ENCODE results near the gene BARHL1. TPM values are rescaled to one million over a fixed set of nuclear protein-coding genes. Genes with fewer than 3 reads are reported as not detected.

The BARHL1 gene
- total RNA-seq, 2 experiments from 2014 or later: not detected

- H3K9me2 ChIP-seq (ENCODE audit: insufficient read depth, low read length): no peaks in the 10 kb centered on the region
- H3K4me1 ChIP-seq (ENCODE audit: insufficient read depth, low read length, poor library complexity, severe bottlenecking): no peaks in the 10 kb centered on the region
- H4K20me1 ChIP-seq (ENCODE audit: insufficient read depth, low read length): no peaks in the 10 kb centered on the region
- no TSS peak for BruUV-seq (replicated peaks)
- H3K79me2 ChIP-seq (ENCODE audit: insufficient read depth, low read depth, low read length): no peaks in the 10 kb centered on the region
- no peak overlapping the region for H3K27ac ChIP-seq (ENCODE audit: low read depth, low read length, poor library complexity, severe bottlenecking)
- DNase-seq (ENCODE audit: low spot score): no peak
- TF ChIP-seq EZH2phosphoT487 (IDR thresholded peaks at IDR 0.05; ENCODE audit: borderline replicate concordance, low read depth, low read length): no peak
- TF ChIP-seq, protein P1, sequence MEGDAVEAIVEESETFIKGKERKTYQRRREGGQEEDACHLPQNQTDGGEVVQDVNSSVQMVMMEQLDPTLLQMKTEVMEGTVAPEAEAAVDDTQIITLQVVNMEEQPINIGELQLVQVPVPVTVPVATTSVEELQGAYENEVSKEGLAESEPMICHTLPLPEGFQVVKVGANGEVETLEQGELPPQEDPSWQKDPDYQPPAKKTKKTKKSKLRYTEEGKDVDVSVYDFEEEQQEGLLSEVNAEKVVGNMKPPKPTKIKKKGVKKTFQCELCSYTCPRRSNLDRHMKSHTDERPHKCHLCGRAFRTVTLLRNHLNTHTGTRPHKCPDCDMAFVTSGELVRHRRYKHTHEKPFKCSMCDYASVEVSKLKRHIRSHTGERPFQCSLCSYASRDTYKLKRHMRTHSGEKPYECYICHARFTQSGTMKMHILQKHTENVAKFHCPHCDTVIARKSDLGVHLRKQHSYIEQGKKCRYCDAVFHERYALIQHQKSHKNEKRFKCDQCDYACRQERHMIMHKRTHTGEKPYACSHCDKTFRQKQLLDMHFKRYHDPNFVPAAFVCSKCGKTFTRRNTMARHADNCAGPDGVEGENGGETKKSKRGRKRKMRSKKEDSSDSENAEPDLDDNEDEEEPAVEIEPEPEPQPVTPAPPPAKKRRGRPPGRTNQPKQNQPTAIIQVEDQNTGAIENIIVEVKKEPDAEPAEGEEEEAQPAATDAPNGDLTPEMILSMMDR (conservative IDR thresholded peaks at IDR 0.05; ENCODE audit: low read length): no peak
- intact Hi-C loops (cut with micrococcal nuclease; ENCODE audit: unreplicated experiment): no loop called here
- ChIA-PET CTCF (ENCODE audit: unreplicated experiment) (no interaction called here), POLR2A (no interaction called here)
- no peak overlapping the region for H3K4me2 ChIP-seq (ENCODE audit: low read length)
- H3K9me3 ChIP-seq (ENCODE audit: low read length): no peaks in the 10 kb centered on the region
- peaks cover 79% of the 10 kb centered on the region for H3K36me3 ChIP-seq (ENCODE audit: insufficient read depth, low read length)
- H3K4me3 ChIP-seq (ENCODE audit: low read depth, low read length, poor library complexity, severe bottlenecking): no peak overlapping the region
- H2AFZ ChIP-seq (ENCODE audit: low read length): no peak overlapping the region
These were observed 48.4 kb downstream of the BARHL1 start for GRCh38 chr9:132630811-132631210.

DNA sequence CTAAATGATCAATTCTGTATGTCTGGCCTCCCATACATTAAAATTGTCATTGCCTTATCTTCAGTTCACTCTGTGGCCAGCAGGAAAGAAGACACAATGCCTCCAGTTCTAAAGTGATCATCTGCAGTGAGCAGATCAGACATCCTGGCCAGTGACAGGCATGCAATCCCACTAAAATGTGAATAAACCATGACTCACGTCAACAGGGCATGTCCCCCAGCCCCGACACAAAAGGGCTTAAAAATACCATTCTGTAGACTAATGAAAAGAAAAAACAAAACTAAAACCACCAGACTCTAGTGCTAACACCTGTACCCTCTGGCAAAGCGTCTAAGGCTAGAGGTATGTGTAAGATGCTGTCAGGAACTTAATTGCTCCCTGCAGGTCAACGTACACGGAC is 48.9 kb downstream of the BARHL1 start:
- ChIA-PET POLR2A (no interaction called here), CTCF (ENCODE audit: unreplicated experiment) (no interaction called here)
- no peak overlapping the region for H2AFZ ChIP-seq (ENCODE audit: low read length)
- no peaks in the 10 kb centered on the region for H3K4me1 ChIP-seq (ENCODE audit: insufficient read depth, low read length, poor library complexity, severe bottlenecking)
- no peak for TF ChIP-seq EZH2phosphoT487 (IDR thresholded peaks at IDR 0.05; ENCODE audit: borderline replicate concordance, low read depth, low read length)
- TF ChIP-seq, protein P1 (conservative IDR thresholded peaks at IDR 0.05; ENCODE audit: low read length): no peak
- no peaks in the 10 kb centered on the region for H3K79me2 ChIP-seq (ENCODE audit: insufficient read depth, low read depth, low read length)
- H3K4me2 ChIP-seq (ENCODE audit: low read length): no peak overlapping the region
- intact Hi-C loops (cut with micrococcal nuclease; ENCODE audit: unreplicated experiment): no loop called here
- BruUV-seq (replicated peaks): no TSS peak
- H3K9me2 ChIP-seq (ENCODE audit: insufficient read depth, low read length): no peaks in the 10 kb centered on the region
- no peak for DNase-seq (ENCODE audit: low spot score)
- no peak overlapping the region for H3K4me3 ChIP-seq (ENCODE audit: low read depth, low read length, poor library complexity, severe bottlenecking)
- no peaks in the 10 kb centered on the region for H3K9me3 ChIP-seq (ENCODE audit: low read length)
- peaks cover 80% of the 10 kb centered on the region for H3K36me3 ChIP-seq (ENCODE audit: insufficient read depth, low read length)
- no peaks in the 10 kb centered on the region for H4K20me1 ChIP-seq (ENCODE audit: insufficient read depth, low read length)
- H3K27ac ChIP-seq (ENCODE audit: low read depth, low read length, poor library complexity, severe bottlenecking): no peak overlapping the region

DNA sequence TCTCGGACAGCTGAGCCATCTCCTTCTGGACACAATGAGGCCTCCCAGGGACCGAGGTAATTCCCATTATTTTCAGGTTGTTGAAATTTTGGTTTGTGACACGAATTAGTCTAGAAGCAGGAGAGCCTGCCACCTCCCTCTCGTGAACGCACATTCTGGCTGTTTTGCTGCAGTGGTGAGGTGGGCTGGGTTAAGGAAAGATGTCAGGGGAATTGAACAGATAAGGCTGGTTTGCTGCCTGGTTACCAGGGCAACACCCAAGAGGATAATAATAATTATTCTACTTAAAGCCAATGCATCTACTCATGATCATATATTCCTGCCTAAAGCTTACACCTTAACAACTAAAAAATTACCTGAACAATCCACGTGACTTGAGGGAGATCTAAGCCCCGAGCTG is 49.3 kb downstream of the BARHL1 start:
- no peaks in the 10 kb centered on the region for H3K79me2 ChIP-seq (ENCODE audit: insufficient read depth, low read depth, low read length)
- no peak overlapping the region for H3K27ac ChIP-seq (ENCODE audit: low read depth, low read length, poor library complexity, severe bottlenecking)
- no peak for DNase-seq (ENCODE audit: low spot score)
- H3K4me3 ChIP-seq (ENCODE audit: low read depth, low read length, poor library complexity, severe bottlenecking): no peak overlapping the region
- H3K36me3 ChIP-seq (ENCODE audit: insufficient read depth, low read length): peaks cover 79% of the 10 kb centered on the region
- ChIA-PET POLR2A (no interaction called here), CTCF (ENCODE audit: unreplicated experiment) (no interaction called here)
- H3K4me2 ChIP-seq (ENCODE audit: low read length): no peak overlapping the region
- no peaks in the 10 kb centered on the region for H3K4me1 ChIP-seq (ENCODE audit: insufficient read depth, low read length, poor library complexity, severe bottlenecking)
- H3K9me2 ChIP-seq (ENCODE audit: insufficient read depth, low read length): no peaks in the 10 kb centered on the region
- no peaks in the 10 kb centered on the region for H4K20me1 ChIP-seq (ENCODE audit: insufficient read depth, low read length)
- BruUV-seq (replicated peaks): no TSS peak
- no peaks in the 10 kb centered on the region for H3K9me3 ChIP-seq (ENCODE audit: low read length)
- intact Hi-C loops (cut with micrococcal nuclease; ENCODE audit: unreplicated experiment): no loop called here
- TF ChIP-seq EZH2phosphoT487 (IDR thresholded peaks at IDR 0.05; ENCODE audit: borderline replicate concordance, low read depth, low read length): no peak
- TF ChIP-seq, protein P1 (conservative IDR thresholded peaks at IDR 0.05; ENCODE audit: low read length): no peak
- no peak overlapping the region for H2AFZ ChIP-seq (ENCODE audit: low read length)

Data from OCI-LY7 (cell line).